B cell (primary cell): ENCODE measurements around the gene REEP5. TPM values are rescaled to one million over a fixed set of nuclear protein-coding genes. Genes with fewer than 3 reads are reported as not detected.
A peak's percentile ranks its signal among the peaks of the same experiment; 100 is the strongest.

ENCODE experiments used
- ATAC-seq: fragments of 200-7000 bp; cut with Tn5 transposase; one replicate; pipeline ENCODE4 v1.10.0; 2021; ENCODE audit warnings: low read depth, mild to moderate bottlenecking, moderate number of reproducible peaks, moderate library complexity
- CTCF ChIA-PET: fragments of 350-600 bp; sonication (Branson Sonifier 250); formaldehyde crosslinking; loops from one replicate; lab custom pipeline; 2021; ENCODE audit warnings: antibody characterized with exemption, inconsistent platforms; lab: Charles Lee
- POLR2A ChIA-PET: fragments of 350-600 bp; sonication (Branson Sonifier 250); formaldehyde crosslinking; loops from one replicate; lab custom pipeline; 2021; ENCODE audit warnings: antibody characterized with exemption; lab: Charles Lee
- DNase-seq: peaks from one replicate; pipeline ENCODE4 v3.0.0; 2013
- H2AFZ ChIP-seq: 2 replicates; pipeline ENCODE4 v1.6.1; 2012; ENCODE audit warnings: mild to moderate bottlenecking, low read depth, low read length; ENCODE audit not compliant: insufficient read depth, poor library complexity, severe bottlenecking
- H3K27ac ChIP-seq, 2 donors: 1 replicate in 1 of 2; 2 replicates in 1 of 2; pipeline ENCODE4 v1.5.1; 2012 to 2013; ENCODE audit warnings: low read length in 2 of 2, mild to moderate bottlenecking in 2 of 2, moderate library complexity in 1 of 2
- H3K27me3 ChIP-seq, 4 experiments: fragments of 200-600 bp in 1 of 4; sonication (generic) in 1 of 4; replicated peaks in 1 of 4; 1 replicate in 2 of 4; 2 replicates in 2 of 4; pipeline versions ENCODE4 v1.6.1 to v1.7.0; 2013 to 2016; ENCODE audit warnings: low read length in 3 of 4, mild to moderate bottlenecking in 2 of 4, mixed read lengths in 1 of 4, moderate library complexity in 1 of 4; ENCODE audit not compliant: insufficient read depth in 4 of 4, control insufficient read depth in 3 of 4; ENCODE audit errors: control extremely low read depth in 1 of 4
- H3K36me3 ChIP-seq, 2 experiments: replicated peaks in 1 of 2; 1 replicate in 1 of 2; 2 replicates in 1 of 2; pipeline versions ENCODE4 v1.6.1 to v1.7.1; 2013; ENCODE audit warnings: low read length in 1 of 2; ENCODE audit not compliant: insufficient read depth in 2 of 2, control insufficient read depth in 1 of 2; ENCODE audit errors: control extremely low read depth in 1 of 2, extremely low read depth in 1 of 2
- H3K4me1 ChIP-seq, 2 donors: fragments of 200-600 bp in 1 of 2; sonication (generic) in 1 of 2; 1 replicate in 1 of 2; 2 replicates in 1 of 2; pipeline versions ENCODE4 v1.5.1 to v1.6.1; 2013 to 2017; ENCODE audit warnings: low read length in 2 of 2; ENCODE audit not compliant: control insufficient read depth in 2 of 2, insufficient read depth in 2 of 2
- H3K4me2 ChIP-seq: replicated peaks from 2 replicates; pipeline ENCODE3; 2012; ENCODE audit warnings: mild to moderate bottlenecking, low read depth, low read length; ENCODE audit not compliant: poor library complexity, severe bottlenecking
- H3K4me3 ChIP-seq, 5 experiments: fragments of 200-600 bp in 1 of 5; sonication (generic) in 1 of 5; 1 replicate in 3 of 5; 2 replicates in 2 of 5; pipeline versions ENCODE4 v1.5.1 to v1.7.0; 2011 to 2016; ENCODE audit warnings: low read length in 4 of 5, mild to moderate bottlenecking in 4 of 5, low read depth in 2 of 5, control low read depth in 1 of 5, moderate library complexity in 1 of 5; ENCODE audit not compliant: insufficient read depth in 1 of 5; ENCODE audit errors: control extremely low read depth in 1 of 5, extremely low read depth in 1 of 5
- H3K79me2 ChIP-seq: fragments of 200-600 bp; sonication (generic); one replicate; pipeline ENCODE4 v1.6.0; 2016; ENCODE audit warnings: low read length; ENCODE audit not compliant: control insufficient read depth, insufficient read depth
- H3K9ac ChIP-seq: fragments of 200-600 bp; sonication (generic); 2 replicates; pipeline ENCODE4 v1.6.1; 2017; ENCODE audit warnings: mild to moderate bottlenecking, low read length, moderate library complexity
- H3K9me3 ChIP-seq, 3 donors: one replicate each; pipeline versions ENCODE4 v1.6.1 to v1.7.1; 2013; ENCODE audit warnings: low read length in 2 of 3; ENCODE audit not compliant: control insufficient read depth in 2 of 3, insufficient read depth in 1 of 3; ENCODE audit errors: control extremely low read depth in 1 of 3
- H4K20me1 ChIP-seq: 2 replicates; pipeline ENCODE4 v1.6.0; 2012; ENCODE audit warnings: mild to moderate bottlenecking, low read length; ENCODE audit not compliant: insufficient read depth, control insufficient read depth, poor library complexity, severe bottlenecking
- H3K27ac Mint-ChIP-seq: one replicate; pipeline ENCODE4 v1.8.0; 2021; ENCODE audit warnings: mixed read lengths
- H3K27me3 Mint-ChIP-seq: one replicate; pipeline ENCODE4 v1.8.0; 2021; ENCODE audit warnings: mixed read lengths
- H3K4me1 Mint-ChIP-seq: one replicate; pipeline ENCODE4 v1.8.0; 2021; ENCODE audit warnings: mixed read lengths
- H3K4me3 Mint-ChIP-seq: one replicate; pipeline ENCODE4 v1.8.0; 2021; ENCODE audit warnings: mixed read lengths
- H3K9me3 Mint-ChIP-seq: one replicate; pipeline ENCODE4 v1.8.0; 2022; ENCODE audit warnings: mixed read lengths; ENCODE audit not compliant: insufficient read depth
- EZH2 ChIP-seq: IDR thresholded peaks from 2 replicates; pipeline ENCODE4 v1.6.1; 2012; ENCODE audit warnings: borderline replicate concordance, low read depth, mild to moderate bottlenecking, moderate library complexity, low read length; ENCODE audit not compliant: insufficient read depth, poor library complexity, severe bottlenecking
- WGBS: methylation state at CpG from one replicate; pipeline ENCODE4 v1.1.5; 2013; ENCODE audit warnings: missing lambda C conversion rate; ENCODE audit not compliant: insufficient coverage; 5-methylcytosine and 5-hydroxymethylcytosine counted together
- intact Hi-C: fragments of 100-400 bp; cut with micrococcal nuclease; formaldehyde crosslinking; loops from one replicate; pipeline ENCODE4 v1.10.0; 2022
- polyA plus RNA-seq: library from polyadenylated mRNA; depleted of rRNA; stranded (reverse); fragments of >200 nt; gene quantifications from 2 replicates; pipeline ENCODE4 v1.2.3, GENCODE V29; 2012
- total RNA-seq, 2 donors: library from RNA; stranded (reverse); fragments of 120-200 nt in 1 of 2; gene quantifications; 1 replicate in 1 of 2; 2 replicates in 1 of 2; pipeline versions ENCODE4 v1.2.3 to v1.2.4, GENCODE V29; 2013 to 2022
- TF ChIP-seq, protein P1 (sequence below): fragments of 200-600 bp; IDR thresholded peaks from one replicate; pipeline ENCODE4 v1.8.0; 2022; ENCODE audit warnings: antibody characterized with exemption, mild to moderate bottlenecking

Gene REEP5
- total and polyA plus RNA-seq, 2 donors (not counting 1 experiment from before 2014, with no cell fraction given), result 39.2 to 55.9 TPM

- WGBS, result no CpG with 5 or more reads among the region's 1 CpG
- Histone ChIP-seq H2AFZ (no peak overlapping the region), H3K4me3 (no peak overlapping the region), H3K9me3 (no peaks in the 10 kb centered on the region), H3K9ac (no peak overlapping the region), H4K20me1 (peaks cover 68% of the 10 kb centered on the region), H3K4me2 (peak overlapping the region; percentile 2), H3K27ac (peak overlapping the region in 1 of 2 donors; percentile 16), H3K36me3 (peaks cover 15 to 46% of the 10 kb centered on the region in 2 experiments), H3K27me3 (no peaks in the 10 kb centered on the region), H3K79me2 (peaks cover 77% of the 10 kb centered on the region), H3K4me1 (peaks cover 50 to 58% of the 10 kb centered on the region in 2 donors)
- Mint-ChIP-seq H3K4me3 (peak overlapping the region; percentile 20), H3K27me3 (no peaks in the 10 kb centered on the region), H3K4me1 (peaks cover 79% of the 10 kb centered on the region), H3K9me3 (no peaks in the 10 kb centered on the region), H3K27ac (peak overlapping the region; percentile 62)
- no peak for TF ChIP-seq EZH2
- TF ChIP-seq, protein P1, sequence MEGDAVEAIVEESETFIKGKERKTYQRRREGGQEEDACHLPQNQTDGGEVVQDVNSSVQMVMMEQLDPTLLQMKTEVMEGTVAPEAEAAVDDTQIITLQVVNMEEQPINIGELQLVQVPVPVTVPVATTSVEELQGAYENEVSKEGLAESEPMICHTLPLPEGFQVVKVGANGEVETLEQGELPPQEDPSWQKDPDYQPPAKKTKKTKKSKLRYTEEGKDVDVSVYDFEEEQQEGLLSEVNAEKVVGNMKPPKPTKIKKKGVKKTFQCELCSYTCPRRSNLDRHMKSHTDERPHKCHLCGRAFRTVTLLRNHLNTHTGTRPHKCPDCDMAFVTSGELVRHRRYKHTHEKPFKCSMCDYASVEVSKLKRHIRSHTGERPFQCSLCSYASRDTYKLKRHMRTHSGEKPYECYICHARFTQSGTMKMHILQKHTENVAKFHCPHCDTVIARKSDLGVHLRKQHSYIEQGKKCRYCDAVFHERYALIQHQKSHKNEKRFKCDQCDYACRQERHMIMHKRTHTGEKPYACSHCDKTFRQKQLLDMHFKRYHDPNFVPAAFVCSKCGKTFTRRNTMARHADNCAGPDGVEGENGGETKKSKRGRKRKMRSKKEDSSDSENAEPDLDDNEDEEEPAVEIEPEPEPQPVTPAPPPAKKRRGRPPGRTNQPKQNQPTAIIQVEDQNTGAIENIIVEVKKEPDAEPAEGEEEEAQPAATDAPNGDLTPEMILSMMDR, result no peak
- no peak for ATAC-seq
- CTCF ChIA-PET, result interaction anchor here (0.9 kb wide), 1 partner anchor 46 kb away, joined by 3 read pairs; no protein-coding TSS in a partner anchor
- POLR2A ChIA-PET, result interaction anchor here (0.6 to 0.7 kb wide), 2 partner anchors 13 to 67 kb away, joined by 4 to 5 read pairs; no protein-coding TSS in a partner anchor
- no peak for DNase-seq
- intact Hi-C loops, result no loop called here
Observed at GRCh38 chr5:112918679-112919078, 3.3 kb downstream of the REEP5 start.

- peak overlapping the region; percentile 12 for H3K27ac Mint-ChIP-seq
- WGBS, result 93% methylated on average over 2 of the region's 3 CpGs
- Histone ChIP-seq H3K27ac (no peak overlapping the region), H4K20me1 (peaks cover 71% of the 10 kb centered on the region), H2AFZ (no peak overlapping the region), H3K36me3 (peaks cover 15 to 46% of the 10 kb centered on the region in 2 experiments), H3K9ac (no peak overlapping the region), H3K4me1 (peaks cover 44 to 54% of the 10 kb centered on the region in 2 donors), H3K79me2 (peaks cover 83% of the 10 kb centered on the region), H3K9me3 (no peaks in the 10 kb centered on the region), H3K4me2 (no peak overlapping the region), H3K27me3 (no peaks in the 10 kb centered on the region), H3K4me3 (no peak overlapping the region)
- TF ChIP-seq, protein P1, result no peak
- TF ChIP-seq EZH2, result no peak
- DNase-seq (no peak), ATAC-seq (no peak)
- ChIA-PET POLR2A (no interaction called here), CTCF (interaction anchor here (0.9 kb wide), 1 partner anchor 46 kb away, joined by 3 read pairs; no protein-coding TSS in a partner anchor)
- no peaks in the 10 kb centered on the region for H3K9me3 Mint-ChIP-seq
- peaks cover 76% of the 10 kb centered on the region for H3K4me1 Mint-ChIP-seq
- H3K4me3 Mint-ChIP-seq, result no peak overlapping the region
- no peaks in the 10 kb centered on the region for H3K27me3 Mint-ChIP-seq
- intact Hi-C loops, result no loop called here
Observed at GRCh38 chr5:112918136-112918535, 3.9 kb downstream of the REEP5 start.
